Activated CD4-positive, alpha-beta T cell treated with anti-CD3 and anti-CD28 coated beads, Interleukin-2, amount 50 U/mL, for 4 hours (primary cell): Measurements from ENCODE around the gene ASPSCR1.
A peak's percentile ranks its signal among the peaks of the same experiment; 100 is the strongest.
"Not testable (repeated sequence)": the region's sequence is repeated elsewhere in the genome, so short reads cannot be mapped to it uniquely, and the experiment has no call there.

Experiments used
- DNase-seq, 2 experiments: peaks; one replicate each; pipeline ENCODE4 v3.0.0-alpha.2; 2020

ASPSCR1 gene

GRCh38 chr17:82025401-82026107, 48.1 kb downstream of the ASPSCR1 start:
- no peak for DNase-seq

GRCh38 chr17:82028246-82028645, 50.8 kb downstream of the ASPSCR1 start:
- no peak for DNase-seq

GRCh38 chr17:82028966-82029365, 51.5 kb downstream of the ASPSCR1 start:
- no peak for DNase-seq

GRCh38 chr17:82029391-82029790, 52.0 kb downstream of the ASPSCR1 start:
- DNase-seq = no peak

GRCh38 chr17:82029990-82030469, 52.6 kb downstream of the ASPSCR1 start:
- DNase-seq = no peak

GRCh38 chr17:82030470-82031302, 53.3 kb downstream of the ASPSCR1 start:
- peak; percentile 78 for DNase-seq

- DNase-seq = no peak
Measured at GRCh38 chr17:82031303-82031884, 54.0 kb downstream of the ASPSCR1 start, which contains the start of gene RAC3. Gene RAC3 (plus strand): TSS chr17:82031678. CDS start chr17:82031762, 84 bp downstream.

GRCh38 chr17:82031885-82032627, 54.6 kb downstream of the ASPSCR1 start:
- no peak for DNase-seq

- DNase-seq = no peak
Measured at GRCh38 chr17:82033359-82034085, 56.1 kb downstream of the ASPSCR1 start.

- DNase-seq = no peak
Measured at GRCh38 chr17:82034371-82035011, 57.1 kb downstream of the ASPSCR1 start.

GRCh38 chr17:82035488-82035887, 58.1 kb downstream of the ASPSCR1 start:
- DNase-seq = no peak

GRCh38 chr17:82035956-82036633, 58.7 kb downstream of the ASPSCR1 start:
- no peak for DNase-seq

- DNase-seq = no peak
Measured at GRCh38 chr17:82036634-82037091, 59.2 kb downstream of the ASPSCR1 start.

GRCh38 chr17:82037092-82037888, 59.9 kb downstream of the ASPSCR1 start, which contains the start of gene DCXR:
Gene DCXR (minus strand): TSS chr17:82037697. CDS start chr17:82037682, 15 bp downstream.
- peak; percentile 88 to 89 for DNase-seq

GRCh38 chr17:82037889-82038195, 60.4 kb downstream of the ASPSCR1 start:
- DNase-seq = no peak

- DNase-seq = not testable (repeated sequence)
Measured at GRCh38 chr17:82038796-82039409, 61.5 kb downstream of the ASPSCR1 start.

- no peak for DNase-seq
Measured at GRCh38 chr17:82039695-82040299, 62.4 kb downstream of the ASPSCR1 start.

- DNase-seq = no peak
Measured at GRCh38 chr17:82041144-82041814, 63.9 kb downstream of the ASPSCR1 start.
